ENCODE data around the gene CCDC13. TPM values are rescaled to one million over a fixed set of nuclear protein-coding genes. Genes with fewer than 3 reads are reported as not detected.
A peak's percentile ranks its signal among the peaks of the same experiment; 100 is the strongest.

The CCDC13 gene
- total and polyA plus RNA-seq, 2 of the 13 experiments (the other 11 are each of a cell fraction or from before 2014, with no cell fraction given) = 0.22 to 0.51 TPM

DNA sequence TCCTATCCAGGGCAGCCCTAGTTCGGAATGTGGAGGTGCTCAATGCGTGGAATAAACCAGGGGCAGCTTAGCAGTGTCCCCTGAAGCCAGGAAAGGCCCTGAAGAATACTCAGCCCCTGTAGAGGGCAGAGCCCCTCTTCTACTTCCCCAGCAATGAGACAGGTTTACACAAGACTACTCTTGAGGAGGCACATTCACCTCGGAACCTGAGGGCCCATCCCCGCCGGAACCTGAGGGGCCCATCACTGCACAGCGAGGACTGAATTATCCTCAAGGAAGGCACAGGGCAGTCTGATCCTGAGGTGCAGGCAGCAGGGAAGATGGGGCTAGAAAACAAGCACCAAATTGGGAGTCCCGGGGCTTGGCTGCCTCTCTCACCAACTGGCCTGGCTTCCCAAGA lies 22.2 kb downstream of the CCDC13 start (continued):
- TF ChIP-seq SIN3A (IDR thresholded peaks at IDR 0.05; ENCODE audit: borderline replicate concordance, low read depth, low read length) (no peak), DMAP1 (CRISPR knock-in tag; IDR thresholded peaks at IDR 0.05) (no peak), SNAPC2 (CRISPR knock-in tag; IDR thresholded peaks at IDR 0.05) (no peak), SMAD1 (CRISPR knock-in tag; IDR thresholded peaks at IDR 0.05; ENCODE audit: borderline replicate concordance, low read depth) (no peak)
- TF ChIP-seq, protein P1, sequence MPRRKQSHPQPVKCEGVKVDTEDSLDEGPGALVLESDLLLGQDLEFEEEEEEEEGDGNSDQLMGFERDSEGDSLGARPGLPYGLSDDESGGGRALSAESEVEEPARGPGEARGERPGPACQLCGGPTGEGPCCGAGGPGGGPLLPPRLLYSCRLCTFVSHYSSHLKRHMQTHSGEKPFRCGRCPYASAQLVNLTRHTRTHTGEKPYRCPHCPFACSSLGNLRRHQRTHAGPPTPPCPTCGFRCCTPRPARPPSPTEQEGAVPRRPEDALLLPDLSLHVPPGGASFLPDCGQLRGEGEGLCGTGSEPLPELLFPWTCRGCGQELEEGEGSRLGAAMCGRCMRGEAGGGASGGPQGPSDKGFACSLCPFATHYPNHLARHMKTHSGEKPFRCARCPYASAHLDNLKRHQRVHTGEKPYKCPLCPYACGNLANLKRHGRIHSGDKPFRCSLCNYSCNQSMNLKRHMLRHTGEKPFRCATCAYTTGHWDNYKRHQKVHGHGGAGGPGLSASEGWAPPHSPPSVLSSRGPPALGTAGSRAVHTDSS (CRISPR knock-in tag; conservative IDR thresholded peaks at IDR 0.05) = no peak

DNA sequence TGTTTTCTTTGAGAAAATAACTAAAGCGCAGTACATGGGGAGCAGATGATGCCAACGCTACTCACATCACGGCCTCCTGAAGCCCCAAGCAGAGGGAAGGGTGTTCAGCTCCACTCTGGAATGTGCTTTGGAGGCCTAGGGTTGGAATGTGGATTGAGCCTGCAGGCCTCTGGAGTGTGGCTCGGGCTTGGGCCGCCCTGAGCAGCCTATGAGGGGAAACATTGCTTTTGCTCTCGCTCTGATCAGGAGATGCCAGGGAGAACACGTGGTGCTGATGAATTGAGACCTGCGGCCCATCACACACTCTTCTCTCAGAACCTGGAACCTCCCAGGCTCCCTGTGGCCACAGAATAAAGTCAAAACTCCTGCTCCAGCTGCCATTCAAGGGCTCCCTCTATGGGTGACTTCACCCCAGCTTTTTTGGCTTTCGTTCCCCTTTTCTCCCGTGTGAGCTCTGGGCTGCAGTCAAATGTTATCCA lies 23.3 kb downstream of the CCDC13 start:
- WGBS (ENCODE audit: low lambda C conversion rate) = 42% methylated on average over 8 of the region's 10 CpGs
- ChIA-PET POLR2A (interaction anchor here (0.7 to 2.3 kb wide), 5 partner anchors 17 to 159 kb away, joined by 3 to 9 read pairs (median 5); partner anchors contain the start of genes HIGD1A, NKTR and SS18L2), CTCF (ENCODE audit: low intra/inter-chr PET ratio, low total read pairs) (no interaction called here)
- Histone ChIP-seq H3K27me3 (ENCODE audit: control insufficient read depth in 1 of 2, insufficient read depth in 2 of 2, low read length in 2 of 2) (no peaks in the 10 kb centered on the region), H3K4me1 (ENCODE audit: insufficient read depth, low read length) (peaks cover 54% of the 10 kb centered on the region), H3K27ac (ENCODE audit: extremely low read length, insufficient read depth, low read length) (no peak overlapping the region), H4K20me1 (ENCODE audit: insufficient read depth, low read length) (no peaks in the 10 kb centered on the region), H3K4me3 (replicated peaks in 1 of 3; ENCODE audit: insufficient read depth in 1 of 3, low read depth in 2 of 3, low read length in 3 of 3) (no peak overlapping the region; a peak in 1 of 6 replicates), H2AFZ (ENCODE audit: low read length) (no peak overlapping the region), H3K79me2 (ENCODE audit: insufficient read depth, low read length) (no peaks in the 10 kb centered on the region), H3K9ac (ENCODE audit: insufficient read depth, low read depth, low read length) (no peak overlapping the region), H3K9me3 (ENCODE audit: low read length) (no peaks in the 10 kb centered on the region), H3K4me2 (ENCODE audit: low read depth, low read length) (peak overlapping the region; percentile 42; the same call in 1 of the 2 replicates), H3K36me3 (replicated peaks in 1 of 2; ENCODE audit: control insufficient read depth in 1 of 2, insufficient read depth in 2 of 2, low read length in 2 of 2) (no peaks in the 10 kb centered on the region)
- peak; percentile 76 for ATAC-seq
- intact Hi-C loops (cut with micrococcal nuclease; ENCODE audit: unreplicated experiment) = loop anchor here (5.0 kb wide), 1 partner anchor 97 kb away; the partner anchor contains the start of gene ZBTB47
- in situ Hi-C loops (cut with HindIII; ENCODE audit: extremely low pct_ligation_motif_present, low pct_unique_long_range_greater_than_20kb) = loop anchor here (5.0 kb wide), 1 partner anchor 97 kb away; the partner anchor contains the start of gene ZBTB47
- BruUV-seq (replicated peaks) = no TSS peak
- DNase-seq (ENCODE audit: low spot score) = no peak
- FAIRE-seq = peak; percentile 80
- TF ChIP-seq, protein P2, sequence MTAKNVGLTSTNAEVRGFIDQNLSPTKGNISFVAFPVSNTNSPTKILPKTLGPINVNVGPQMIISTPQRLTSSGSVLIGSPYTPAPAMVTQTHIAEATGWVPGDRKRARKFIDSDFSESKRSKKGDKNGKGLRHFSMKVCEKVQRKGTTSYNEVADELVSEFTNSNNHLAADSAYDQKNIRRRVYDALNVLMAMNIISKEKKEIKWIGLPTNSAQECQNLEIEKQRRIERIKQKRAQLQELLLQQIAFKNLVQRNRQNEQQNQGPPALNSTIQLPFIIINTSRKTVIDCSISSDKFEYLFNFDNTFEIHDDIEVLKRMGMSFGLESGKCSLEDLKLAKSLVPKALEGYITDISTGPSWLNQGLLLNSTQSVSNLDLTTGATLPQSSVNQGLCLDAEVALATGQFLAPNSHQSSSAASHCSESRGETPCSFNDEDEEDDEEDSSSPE (CRISPR knock-in tag; IDR thresholded peaks at IDR 0.05) = peak; percentile 44; the same call in 1 of the 2 replicates
- TF ChIP-seq, protein P3, sequence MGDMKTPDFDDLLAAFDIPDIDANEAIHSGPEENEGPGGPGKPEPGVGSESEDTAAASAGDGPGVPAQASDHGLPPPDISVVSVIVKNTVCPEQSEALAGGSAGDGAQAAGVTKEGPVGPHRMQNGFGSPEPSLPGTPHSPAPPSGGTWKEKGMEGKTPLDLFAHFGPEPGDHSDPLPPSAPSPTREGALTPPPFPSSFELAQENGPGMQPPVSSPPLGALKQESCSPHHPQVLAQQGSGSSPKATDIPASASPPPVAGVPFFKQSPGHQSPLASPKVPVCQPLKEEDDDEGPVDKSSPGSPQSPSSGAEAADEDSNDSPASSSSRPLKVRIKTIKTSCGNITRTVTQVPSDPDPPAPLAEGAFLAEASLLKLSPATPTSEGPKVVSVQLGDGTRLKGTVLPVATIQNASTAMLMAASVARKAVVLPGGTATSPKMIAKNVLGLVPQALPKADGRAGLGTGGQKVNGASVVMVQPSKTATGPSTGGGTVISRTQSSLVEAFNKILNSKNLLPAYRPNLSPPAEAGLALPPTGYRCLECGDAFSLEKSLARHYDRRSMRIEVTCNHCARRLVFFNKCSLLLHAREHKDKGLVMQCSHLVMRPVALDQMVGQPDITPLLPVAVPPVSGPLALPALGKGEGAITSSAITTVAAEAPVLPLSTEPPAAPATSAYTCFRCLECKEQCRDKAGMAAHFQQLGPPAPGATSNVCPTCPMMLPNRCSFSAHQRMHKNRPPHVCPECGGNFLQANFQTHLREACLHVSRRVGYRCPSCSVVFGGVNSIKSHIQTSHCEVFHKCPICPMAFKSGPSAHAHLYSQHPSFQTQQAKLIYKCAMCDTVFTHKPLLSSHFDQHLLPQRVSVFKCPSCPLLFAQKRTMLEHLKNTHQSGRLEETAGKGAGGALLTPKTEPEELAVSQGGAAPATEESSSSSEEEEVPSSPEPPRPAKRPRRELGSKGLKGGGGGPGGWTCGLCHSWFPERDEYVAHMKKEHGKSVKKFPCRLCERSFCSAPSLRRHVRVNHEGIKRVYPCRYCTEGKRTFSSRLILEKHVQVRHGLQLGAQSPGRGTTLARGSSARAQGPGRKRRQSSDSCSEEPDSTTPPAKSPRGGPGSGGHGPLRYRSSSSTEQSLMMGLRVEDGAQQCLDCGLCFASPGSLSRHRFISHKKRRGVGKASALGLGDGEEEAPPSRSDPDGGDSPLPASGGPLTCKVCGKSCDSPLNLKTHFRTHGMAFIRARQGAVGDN (CRISPR knock-in tag; IDR thresholded peaks at IDR 0.05) = peak; percentile 56
- TF ChIP-seq PRMT3 (CRISPR knock-in tag; IDR thresholded peaks at IDR 0.05; ENCODE audit: borderline replicate concordance, low read depth) = no peak
- TF ChIP-seq MEIS1 (CRISPR knock-in tag; IDR thresholded peaks at IDR 0.05; ENCODE audit: borderline replicate concordance) = 0 out of 2 replicates have a peak, but pooled peaks have one; percentile 31
- TF ChIP-seq ZNF224 (CRISPR knock-in tag; IDR thresholded peaks at IDR 0.05) = 0 out of 2 replicates have a peak, but pooled peaks have one; percentile 44
- TF ChIP-seq ZNF713 (CRISPR knock-in tag; IDR thresholded peaks at IDR 0.05) = no peak
- TF ChIP-seq, protein P4, sequence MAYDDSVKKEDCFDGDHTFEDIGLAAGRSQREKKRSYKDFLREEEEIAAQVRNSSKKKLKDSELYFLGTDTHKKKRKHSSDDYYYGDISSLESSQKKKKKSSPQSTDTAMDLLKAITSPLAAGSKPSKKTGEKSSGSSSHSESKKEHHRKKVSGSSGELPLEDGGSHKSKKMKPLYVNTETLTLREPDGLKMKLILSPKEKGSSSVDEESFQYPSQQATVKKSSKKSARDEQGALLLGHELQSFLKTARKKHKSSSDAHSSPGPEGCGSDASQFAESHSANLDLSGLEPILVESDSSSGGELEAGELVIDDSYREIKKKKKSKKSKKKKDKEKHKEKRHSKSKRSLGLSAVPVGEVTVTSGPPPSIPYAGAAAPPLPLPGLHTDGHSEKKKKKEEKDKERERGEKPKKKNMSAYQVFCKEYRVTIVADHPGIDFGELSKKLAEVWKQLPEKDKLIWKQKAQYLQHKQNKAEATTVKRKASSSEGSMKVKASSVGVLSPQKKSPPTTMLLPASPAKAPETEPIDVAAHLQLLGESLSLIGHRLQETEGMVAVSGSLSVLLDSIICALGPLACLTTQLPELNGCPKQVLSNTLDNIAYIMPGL (CRISPR knock-in tag; IDR thresholded peaks at IDR 0.05; ENCODE audit: borderline replicate concordance in 1 of 2, low read depth in 1 of 2) = peak; percentile 32 to 49; a peak in 3 of 4 replicates
- TF ChIP-seq FOXK2 (IDR thresholded peaks at IDR 0.05) = no peak
- peak; percentile 38; the same call in 1 of the 2 replicates for TF ChIP-seq ERF (CRISPR knock-in tag; IDR thresholded peaks at IDR 0.05)

All from HepG2 (cell line).